Immature natural killer cell (primary cell): ENCODE results near the gene EEF2. TPM values are rescaled to one million over a fixed set of nuclear protein-coding genes. Genes with fewer than 3 reads are reported as not detected.

Source experiments
- DNase-seq, 3 donors: peaks; one replicate each; pipeline ENCODE4 v3.0.0; 2022; ENCODE audit warnings: mixed read lengths in 1 of 3
- H3K27ac Mint-ChIP-seq, 6 donors: one replicate each; pipeline ENCODE4 v1.8.0; 2020; ENCODE audit warnings: mixed read lengths in 6 of 6, mild to moderate bottlenecking in 5 of 6, inconsistent platforms in 4 of 6, moderate library complexity in 3 of 6
- H3K27me3 Mint-ChIP-seq, 3 donors: one replicate each; pipeline ENCODE4 v1.8.0; 2020 to 2021; ENCODE audit warnings: low read depth in 3 of 3, mild to moderate bottlenecking in 3 of 3, mixed read lengths in 3 of 3, moderate library complexity in 3 of 3, inconsistent platforms in 1 of 3
- H3K36me3 Mint-ChIP-seq, 3 donors: one replicate each; pipeline ENCODE4 v1.8.0; 2020; ENCODE audit warnings: mixed read lengths in 3 of 3, inconsistent platforms in 2 of 3, mild to moderate bottlenecking in 2 of 3
- H3K4me1 Mint-ChIP-seq, 2 donors: one replicate each; pipeline ENCODE4 v1.8.0; 2020; ENCODE audit warnings: inconsistent platforms in 2 of 2, mild to moderate bottlenecking in 2 of 2, mixed read lengths in 2 of 2, moderate library complexity in 1 of 2
- H3K4me3 Mint-ChIP-seq, 5 donors: one replicate each; pipeline ENCODE4 v1.8.0; 2020; ENCODE audit warnings: mild to moderate bottlenecking in 5 of 5, mixed read lengths in 5 of 5, inconsistent platforms in 3 of 5, moderate library complexity in 3 of 5
- H3K9me3 Mint-ChIP-seq, 6 donors: one replicate each; pipeline ENCODE4 v1.8.0; 2020; ENCODE audit warnings: mild to moderate bottlenecking in 6 of 6, mixed read lengths in 6 of 6, inconsistent platforms in 4 of 6, moderate library complexity in 3 of 6
- polyA plus RNA-seq, 3 donors: library from polyadenylated mRNA; unstranded; fragments of 300-500 nt; fragmentation: Illumina TruSeq; gene quantifications; one replicate each; pipeline ENCODE4 v1.2.3, GENCODE V29; 2021

The EEF2 gene
- 100 to 1,000 TPM; 167 to 381 (median 325) TPM for polyA plus RNA-seq

GRCh38 chr19:3984908-3985642 is at the start of gene EEF2:
Gene EEF2 (minus strand): TSS chr19:3985463. CDS start chr19:3985380, 83 bp downstream.
- Mint-ChIP-seq H3K9me3 (no peaks in the 10 kb centered on the region), H3K27ac (peak within 1 kb of the TSS; percentile 92 to 97 (median 96)), H3K4me3 (peak within 1 kb of the TSS; percentile 90 to 98 (median 98))

DNA sequence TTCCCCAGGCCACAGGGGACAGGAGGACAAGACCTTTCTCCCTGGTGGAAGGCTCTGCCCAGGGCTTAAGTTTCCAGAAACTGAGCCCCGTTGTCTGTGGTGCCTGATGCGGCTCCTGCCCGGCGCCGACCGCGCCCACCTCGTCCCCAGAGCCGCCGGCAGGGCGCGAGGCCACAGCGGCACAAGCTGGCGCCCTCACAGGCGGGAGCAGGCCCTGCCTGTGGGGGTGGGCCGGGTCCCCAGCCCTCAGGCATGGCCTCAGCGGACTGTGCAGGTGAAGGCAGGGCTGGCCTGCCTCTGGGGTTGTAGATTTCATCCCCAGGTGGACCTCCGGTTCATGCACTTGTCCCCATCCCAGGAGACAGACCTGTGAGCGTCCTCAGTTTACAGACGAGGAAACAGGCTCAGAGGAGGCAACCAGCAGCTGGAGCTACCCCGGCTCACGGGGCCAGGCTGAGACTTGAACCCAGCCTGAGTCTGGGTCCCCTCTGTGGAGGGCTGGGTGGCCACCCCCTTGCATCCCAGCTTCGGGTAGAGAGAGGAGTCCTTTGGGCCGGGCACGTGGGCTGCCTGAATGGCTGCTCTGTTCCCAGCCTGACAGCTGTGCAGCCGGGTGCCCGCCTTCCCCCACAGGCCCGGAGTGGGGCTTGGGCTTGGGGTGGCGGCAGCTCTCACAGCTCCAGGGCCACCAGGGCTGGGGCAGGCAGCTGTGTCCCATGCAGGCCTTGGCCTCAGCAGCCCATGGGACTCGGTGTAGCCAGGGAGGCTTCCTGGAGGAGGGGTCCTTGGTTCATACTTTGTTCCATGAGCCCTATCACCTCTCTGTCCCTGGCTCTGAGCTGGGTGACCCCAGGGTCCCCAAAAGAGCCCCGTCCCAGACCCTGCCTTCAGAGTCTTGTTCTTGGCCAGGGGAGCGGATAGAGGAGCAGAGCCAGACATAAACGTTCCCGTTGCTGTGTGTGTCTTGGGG is 49.1 kb upstream of the EEF2 start:
- H3K36me3 Mint-ChIP-seq = no peaks in the 10 kb centered on the region
- peak overlapping the region in 1 of 6 donors; percentile 30 for H3K27ac Mint-ChIP-seq
- no peak for DNase-seq
- H3K27me3 Mint-ChIP-seq = peaks cover 0 to 2% (median 0%) of the 10 kb centered on the region in 3 donors
- H3K4me1 Mint-ChIP-seq = no peaks in the 10 kb centered on the region
- no peak overlapping the region for H3K4me3 Mint-ChIP-seq
- H3K9me3 Mint-ChIP-seq = no peaks in the 10 kb centered on the region

More at GRCh38 chr19:3984908-3985642, at the start of gene EEF2:
- H3K36me3 Mint-ChIP-seq = peaks cover 0 to 24% (median 13%) of the 10 kb centered on the region in 3 donors
- peak; percentile 91 to 94 (median 93) for DNase-seq
- peaks cover 46 to 54% of the 10 kb centered on the region in 2 donors for H3K4me1 Mint-ChIP-seq
- H3K27me3 Mint-ChIP-seq = peaks cover 19 to 44% (median 41%) of the 10 kb centered on the region in 3 donors

- Mint-ChIP-seq H3K27ac (no peak overlapping the region), H3K27me3 (peaks cover 0 to 6% (median 0%) of the 10 kb centered on the region in 3 donors), H3K36me3 (no peaks in the 10 kb centered on the region), H3K4me1 (no peaks in the 10 kb centered on the region), H3K9me3 (no peaks in the 10 kb centered on the region), H3K4me3 (no peak overlapping the region)
- DNase-seq = no peak
Measured at GRCh38 chr19:4033028-4033956, 48.0 kb upstream of the EEF2 start.

- no peak overlapping the region for H3K4me3 Mint-ChIP-seq
- peaks cover 0 to 4% (median 0%) of the 10 kb centered on the region in 3 donors for H3K27me3 Mint-ChIP-seq
- no peaks in the 10 kb centered on the region for H3K36me3 Mint-ChIP-seq
- no peaks in the 10 kb centered on the region for H3K4me1 Mint-ChIP-seq
- H3K9me3 Mint-ChIP-seq = no peaks in the 10 kb centered on the region
- DNase-seq = no peak
- no peak overlapping the region for H3K27ac Mint-ChIP-seq
Measured at GRCh38 chr19:4032436-4032835, 47.2 kb upstream of the EEF2 start.

GRCh38 chr19:4031420-4031819 is 46.2 kb upstream of the EEF2 start:
- no peak for DNase-seq
- Mint-ChIP-seq H3K4me1 (no peaks in the 10 kb centered on the region), H3K9me3 (no peaks in the 10 kb centered on the region)

GRCh38 chr19:4030981-4031380 is 45.7 kb upstream of the EEF2 start:
- no peak for DNase-seq
- Mint-ChIP-seq H3K9me3 (no peaks in the 10 kb centered on the region), H3K27me3 (peaks cover 0 to 4% (median 0%) of the 10 kb centered on the region in 3 donors), H3K36me3 (no peaks in the 10 kb centered on the region), H3K27ac (no peak overlapping the region), H3K4me3 (no peak overlapping the region), H3K4me1 (no peaks in the 10 kb centered on the region)

More at GRCh38 chr19:4031420-4031819, 46.2 kb upstream of the EEF2 start:
- Mint-ChIP-seq H3K4me3 (no peak overlapping the region), H3K36me3 (no peaks in the 10 kb centered on the region), H3K27me3 (peaks cover 0 to 4% (median 0%) of the 10 kb centered on the region in 3 donors), H3K27ac (no peak overlapping the region)

DNA sequence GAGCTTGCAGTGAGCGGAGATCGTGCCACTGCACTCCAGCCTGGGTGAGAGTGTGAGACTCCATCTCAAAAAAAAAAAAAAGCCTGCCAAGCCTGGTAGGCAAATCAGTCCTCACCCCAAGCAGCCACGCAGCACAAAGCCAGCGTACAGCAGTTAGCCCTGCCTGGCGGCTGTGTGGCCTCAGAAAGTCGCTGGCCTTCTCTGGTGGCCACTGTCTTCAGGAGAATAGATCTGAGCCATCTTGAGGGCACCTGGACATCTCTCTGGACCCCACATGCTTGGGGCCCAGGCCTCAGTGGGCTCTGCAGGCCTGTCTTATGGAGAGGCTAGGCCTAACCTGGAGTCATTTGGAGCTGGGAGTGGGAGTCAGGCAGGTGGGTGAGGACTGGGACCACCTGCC is 45.3 kb upstream of the EEF2 start:
- H3K27ac Mint-ChIP-seq = no peak overlapping the region
- H3K36me3 Mint-ChIP-seq = no peaks in the 10 kb centered on the region
- H3K9me3 Mint-ChIP-seq = no peaks in the 10 kb centered on the region
- DNase-seq = no peak
- no peak overlapping the region for H3K4me3 Mint-ChIP-seq
- H3K4me1 Mint-ChIP-seq = no peaks in the 10 kb centered on the region
- H3K27me3 Mint-ChIP-seq = peaks cover 0 to 4% (median 0%) of the 10 kb centered on the region in 3 donors

DNA sequence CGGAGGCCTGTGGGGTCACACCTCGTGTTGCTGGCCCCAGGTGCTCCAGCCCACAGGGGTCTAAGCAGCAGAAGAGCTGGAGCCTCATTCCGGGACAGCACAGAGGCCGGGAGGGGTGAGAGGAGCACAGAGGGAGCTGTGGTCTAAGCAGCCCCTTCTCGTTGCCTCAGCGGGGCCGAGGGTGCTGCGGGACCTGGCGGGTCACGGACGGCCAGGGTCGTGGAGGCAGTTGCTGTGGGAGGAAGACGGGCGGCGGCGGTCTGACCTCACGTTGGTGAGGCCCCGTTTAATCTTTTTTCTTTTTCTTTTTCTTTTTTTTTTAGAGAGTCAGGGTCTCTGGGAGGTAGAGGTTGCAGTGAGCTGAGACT is 44.0 kb upstream of the EEF2 start:
- no peak overlapping the region for H3K27ac Mint-ChIP-seq
- H3K36me3 Mint-ChIP-seq = no peaks in the 10 kb centered on the region
- no peak overlapping the region for H3K4me3 Mint-ChIP-seq

GRCh38 chr19:4028334-4029246 is 43.3 kb upstream of the EEF2 start:
- Mint-ChIP-seq H3K36me3 (no peaks in the 10 kb centered on the region), H3K4me3 (no peak overlapping the region), H3K9me3 (no peaks in the 10 kb centered on the region), H3K27ac (no peak overlapping the region), H3K4me1 (no peaks in the 10 kb centered on the region), H3K27me3 (peaks cover 0 to 4% (median 3%) of the 10 kb centered on the region in 3 donors)
- DNase-seq = no peak

More for the DNA sequence above, 44.0 kb upstream of the EEF2 start:
- no peaks in the 10 kb centered on the region for H3K9me3 Mint-ChIP-seq
- no peaks in the 10 kb centered on the region for H3K4me1 Mint-ChIP-seq
- peaks cover 0 to 4% (median 3%) of the 10 kb centered on the region in 3 donors for H3K27me3 Mint-ChIP-seq
- DNase-seq = no peak

GRCh38 chr19:4027146-4027545 is 41.9 kb upstream of the EEF2 start:
- no peak for DNase-seq
- Mint-ChIP-seq H3K36me3 (peaks cover 0 to under 1% (median 0%) of the 10 kb centered on the region in 3 donors), H3K4me3 (no peak overlapping the region), H3K27ac (no peak overlapping the region), H3K4me1 (no peaks in the 10 kb centered on the region), H3K27me3 (peaks cover 0 to 4% (median 3%) of the 10 kb centered on the region in 3 donors), H3K9me3 (no peaks in the 10 kb centered on the region)

DNA sequence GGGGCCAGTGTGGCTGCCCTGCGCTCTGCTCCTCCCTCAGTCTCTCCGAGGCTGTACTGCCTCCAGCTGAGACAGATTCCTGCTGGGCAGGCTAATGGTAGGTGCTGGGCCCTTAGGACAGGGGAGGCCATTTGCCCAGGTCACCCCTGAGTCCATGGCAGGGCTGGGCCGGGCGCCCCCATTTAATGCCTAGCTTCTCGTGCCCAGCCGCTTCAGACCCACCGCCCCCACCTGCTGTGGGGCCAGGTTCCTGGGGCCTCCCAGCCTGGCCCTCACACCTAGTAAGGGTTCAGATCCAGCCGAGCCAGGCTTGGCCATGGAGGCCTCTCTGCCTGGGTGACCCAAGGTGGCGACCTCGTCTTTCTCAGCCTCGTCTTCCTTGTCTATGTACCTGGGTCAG is 40.1 kb upstream of the EEF2 start:
- Mint-ChIP-seq H3K4me1 (peaks cover 5% of the 10 kb centered on the region in 2 donors), H3K4me3 (no peak overlapping the region), H3K27ac (no peak overlapping the region), H3K36me3 (peaks cover 0 to 3% (median 0%) of the 10 kb centered on the region in 3 donors), H3K27me3 (peaks cover 0 to 4% (median 4%) of the 10 kb centered on the region in 3 donors), H3K9me3 (no peaks in the 10 kb centered on the region)
- no peak for DNase-seq

GRCh38 chr19:4023600-4024398 is 38.5 kb upstream of the EEF2 start:
- DNase-seq = no peak
- Mint-ChIP-seq H3K4me3 (no peak overlapping the region), H3K27ac (no peak overlapping the region)

More at GRCh38 chr19:4023600-4024398, 38.5 kb upstream of the EEF2 start:
- H3K36me3 Mint-ChIP-seq = peaks cover 0 to 3% (median 0%) of the 10 kb centered on the region in 3 donors
- H3K4me1 Mint-ChIP-seq = peaks cover 8% of the 10 kb centered on the region in 2 donors
- H3K9me3 Mint-ChIP-seq = no peaks in the 10 kb centered on the region
- peaks cover 0 to 4% (median 1%) of the 10 kb centered on the region in 3 donors for H3K27me3 Mint-ChIP-seq
